Measurements from ENCODE around the gene PDLIM5. TPM values are rescaled to one million over a fixed set of nuclear protein-coding genes. Genes with fewer than 3 reads are reported as not detected.

The PDLIM5 gene
- total RNA-seq, 1 experiment from 2014 or later: 58.0 TPM

GRCh38 chr4:94408549-94409374, 43.0 kb upstream of the PDLIM5 start:
- TF ChIP-seq CTCF (conservative IDR thresholded peaks at IDR 0.05): no peak
- H3K79me1 ChIP-seq (ENCODE audit: insufficient read depth, low read depth, low read length, poor library complexity, severe bottlenecking): no peaks in the 10 kb centered on the region
- H3K27ac ChIP-seq (ENCODE audit: insufficient read length, low read depth, low read length): no peak overlapping the region

More at GRCh38 chr4:94408549-94409374, 43.0 kb upstream of the PDLIM5 start:
- no peak for DNase-seq
- Histone ChIP-seq H2BK20ac (ENCODE audit: low read depth, low read length, poor library complexity, severe bottlenecking) (no peak overlapping the region), H3K23me2 (ENCODE audit: insufficient read length, low read depth, low read length, poor library complexity, severe bottlenecking) (no peaks in the 10 kb centered on the region), H4K20me1 (ENCODE audit: control insufficient read depth, insufficient read depth, insufficient read length) (no peaks in the 10 kb centered on the region), H2BK12ac (ENCODE audit: insufficient read length, low read depth, low read length) (no peak overlapping the region), H4K5ac (ENCODE audit: insufficient read length, low read depth, low read length) (no peak overlapping the region), H2BK120ac (ENCODE audit: low read depth, low read length, poor library complexity, severe bottlenecking) (no peak overlapping the region), H2BK5ac (ENCODE audit: insufficient read length, low read length) (no peak overlapping the region), H2AK5ac (ENCODE audit: insufficient read length, low read length) (no peak overlapping the region), H3K14ac (ENCODE audit: insufficient read depth, low read length) (no peak overlapping the region), H2BK15ac (ENCODE audit: low read depth, low read length) (no peak overlapping the region), H3T11ph (ENCODE audit: low read length) (no peak overlapping the region), H2AFZ (ENCODE audit: low read length) (no peak overlapping the region), H3K4me2 (ENCODE audit: insufficient read depth, insufficient read length, low read length) (no peak overlapping the region), H3K18ac (ENCODE audit: insufficient read length, low read depth, low read length) (no peak overlapping the region), H3K79me2 (ENCODE audit: insufficient read depth, low read length) (no peaks in the 10 kb centered on the region), H3K56ac (ENCODE audit: insufficient read length, low read depth, low read length) (no peak overlapping the region), H4K8ac (replicated peaks; ENCODE audit: insufficient read length, low read depth, low read length) (no peak overlapping the region), H3K4ac (ENCODE audit: low read depth, low read length) (no peak overlapping the region), H3K4me1 (ENCODE audit: insufficient read depth, low read length) (no peaks in the 10 kb centered on the region; the same call in 1 of the 2 replicates), H3K27me3 (ENCODE audit: insufficient read depth, low read length) (no peaks in the 10 kb centered on the region), H3K9me3 (ENCODE audit: control insufficient read depth, low read depth, low read length) (no peaks in the 10 kb centered on the region), H3K9ac (ENCODE audit: extremely low read depth, insufficient read length, low read length) (no peak overlapping the region), H3K23ac (ENCODE audit: insufficient read length, low read depth, low read length) (no peak overlapping the region), H4K91ac (ENCODE audit: insufficient read length, low read depth, low read length) (no peak overlapping the region)
- Mint-ChIP-seq H3K36me3 (ENCODE audit: insufficient read depth in 1 of 3, low read depth in 3 of 3) (no peaks in the 10 kb centered on the region), H3K4me3 (no peak overlapping the region), H3K27ac (peak overlapping the region in 1 of 3 experiments; percentile 78; a peak in 1 of 7 replicates), H3K4me1 (peaks cover 14 to 22% of the 10 kb centered on the region in 2 experiments), H3K27me3 (ENCODE audit: low read depth) (no peaks in the 10 kb centered on the region), H3K9me3 (no peaks in the 10 kb centered on the region)
- WGBS (ENCODE audit: extremely low coverage, insufficient read length, low lambda C conversion rate): no CpG with 5 or more reads among the region's 5 CpGs

All from H9 (cell line).